Measurements from ENCODE around the gene C19orf73. TPM values are rescaled to one million over a fixed set of nuclear protein-coding genes. Genes with fewer than 3 reads are reported as not detected.
"Not testable (repeated sequence)": the region's sequence is repeated elsewhere in the genome, so short reads cannot be mapped to it uniquely, and the experiment has no call there.

Gene C19orf73
- total RNA-seq, 1 donor from 2014 or later, result not detected

GRCh38 chr19:49126575-49126974 lies 7.6 kb upstream of the C19orf73 start:
- H3K27me3 ChIP-seq, result no peaks in the 10 kb centered on the region
- no peak overlapping the region for H3K27ac ChIP-seq
- H3K4me1 ChIP-seq, result peaks cover 19% of the 10 kb centered on the region
- no peak for TF ChIP-seq CTCF (IDR thresholded peaks at IDR 0.05)
- TF ChIP-seq POLR2A (IDR thresholded peaks at IDR 0.05), result no peak
- TF ChIP-seq POLR2AphosphoS5 (IDR thresholded peaks at IDR 0.05; ENCODE audit: insufficient read depth in 1 of 2, low read depth in 1 of 2), result no peak
- no peak overlapping the region for H3K4me3 ChIP-seq
- no peaks in the 10 kb centered on the region for H3K9me3 ChIP-seq
- DNase-seq (ENCODE audit: extremely low spot score in 2 of 2), result no peak
- intact Hi-C loops (cut with DNase I), result no loop called here
- no peaks in the 10 kb centered on the region for H3K36me3 ChIP-seq

- Histone ChIP-seq H3K27ac (peak overlapping the region; percentile 22), H3K4me3 (no peak overlapping the region), H3K27me3 (no peaks in the 10 kb centered on the region), H3K36me3 (no peaks in the 10 kb centered on the region), H3K4me1 (peaks cover 23% of the 10 kb centered on the region), H3K9me3 (no peaks in the 10 kb centered on the region)
- peak in 1 of 2 donors; percentile 78 for DNase-seq (ENCODE audit: extremely low spot score in 2 of 2)
- intact Hi-C loops (cut with DNase I), result no loop called here
- TF ChIP-seq POLR2A (IDR thresholded peaks at IDR 0.05) (no peak), POLR2AphosphoS5 (IDR thresholded peaks at IDR 0.05; ENCODE audit: insufficient read depth in 1 of 2, low read depth in 1 of 2) (peak in 1 of 2 donors; percentile 28)
These were observed 6.2 kb upstream of the C19orf73 start for GRCh38 chr19:49125025-49125731.

GRCh38 chr19:49123285-49123684 lies 4.3 kb upstream of the C19orf73 start:
- intact Hi-C loops (cut with DNase I), result not testable (repeated sequence)

GRCh38 chr19:49121841-49122240 lies 2.9 kb upstream of the C19orf73 start:
- DNase-seq (ENCODE audit: extremely low spot score in 2 of 2); H3K27me3 ChIP-seq; H3K4me3 ChIP-seq; H3K9me3 ChIP-seq; H3K36me3 ChIP-seq; H3K27ac ChIP-seq; intact Hi-C loops (cut with DNase I): not testable (repeated sequence)
- peaks cover 27% of the 10 kb centered on the region for H3K4me1 ChIP-seq

More at GRCh38 chr19:49123285-49123684, 4.3 kb upstream of the C19orf73 start:
- not testable (repeated sequence) for H3K27me3 ChIP-seq; H3K4me3 ChIP-seq; H3K27ac ChIP-seq; H3K9me3 ChIP-seq; H3K36me3 ChIP-seq; DNase-seq (ENCODE audit: extremely low spot score in 2 of 2)
- H3K4me1 ChIP-seq, result peaks cover 26% of the 10 kb centered on the region

DNA sequence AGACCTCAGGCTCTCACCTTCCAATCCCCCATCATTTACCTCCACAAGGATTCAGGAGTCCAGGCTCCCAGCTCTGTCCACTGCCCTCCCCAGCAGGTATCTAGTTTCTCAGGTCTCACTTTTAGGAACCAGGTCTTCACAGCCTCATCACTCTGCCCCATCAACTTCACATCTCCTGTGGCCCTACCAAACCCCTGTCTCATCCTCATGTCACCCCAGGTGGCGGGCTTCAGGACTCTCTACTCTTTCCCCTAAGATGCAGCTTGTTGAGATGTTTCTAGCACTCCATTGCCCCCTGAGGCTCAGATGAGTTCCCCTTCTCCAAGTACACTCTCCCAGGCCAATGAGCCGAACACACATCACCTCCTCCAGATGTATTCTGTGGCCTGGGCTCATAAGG lies 1.9 kb upstream of the C19orf73 start:
- Histone ChIP-seq H3K4me3 (no peak overlapping the region), H3K27ac (no peak overlapping the region), H3K27me3 (no peaks in the 10 kb centered on the region), H3K9me3 (no peaks in the 10 kb centered on the region), H3K36me3 (no peaks in the 10 kb centered on the region), H3K4me1 (peaks cover 27% of the 10 kb centered on the region)
- DNase-seq (ENCODE audit: extremely low spot score in 2 of 2), result peak in 1 of 2 donors; percentile 81
- intact Hi-C loops (cut with DNase I), result no loop called here
- TF ChIP-seq CTCF (IDR thresholded peaks at IDR 0.05) (no peak), POLR2A (IDR thresholded peaks at IDR 0.05) (no peak), POLR2AphosphoS5 (IDR thresholded peaks at IDR 0.05; ENCODE audit: insufficient read depth in 1 of 2, low read depth in 1 of 2) (no peak)

- Histone ChIP-seq H3K36me3 (no peaks in the 10 kb centered on the region), H3K4me1 (peaks cover 28% of the 10 kb centered on the region), H3K27me3 (no peaks in the 10 kb centered on the region), H3K9me3 (no peaks in the 10 kb centered on the region), H3K4me3 (peak overlapping the region; percentile 64 to 73), H3K27ac (peak overlapping the region; percentile 92)
- TF ChIP-seq POLR2A (IDR thresholded peaks at IDR 0.05) (no peak), POLR2AphosphoS5 (IDR thresholded peaks at IDR 0.05; ENCODE audit: insufficient read depth in 1 of 2, low read depth in 1 of 2) (no peak), CTCF (IDR thresholded peaks at IDR 0.05) (no peak)
- peak in 1 of 2 donors; percentile 77 for DNase-seq (ENCODE audit: extremely low spot score in 2 of 2)
- intact Hi-C loops (cut with DNase I), result no loop called here
These were observed 1.4 kb upstream of the C19orf73 start for GRCh38 chr19:49120325-49120683.
